Right renal pelvis (tissue), 4 donors: ENCODE measurements around the gene WWOX. TPM values are rescaled to one million over a fixed set of nuclear protein-coding genes. Genes with fewer than 3 reads are reported as not detected.
A peak's percentile ranks its signal among the peaks of the same experiment; 100 is the strongest.
"Not testable (repeated sequence)": the region's sequence is repeated elsewhere in the genome, so short reads cannot be mapped to it uniquely, and the experiment has no call there.

ENCODE experiments used
- DNase-seq, 4 donors: peaks; one replicate each; pipeline ENCODE4 v3.0.0-alpha.2; 2013; ENCODE audit warnings: low read depth in 4 of 4, low spot score in 3 of 4, missing footprints in 1 of 4
- polyA plus RNA-seq, 4 donors: library from polyadenylated mRNA; unstranded; fragments of 120-200 nt; gene quantifications; one replicate each; pipeline ENCODE4 v1.2.1, GENCODE V29; 2013; ENCODE audit not compliant: insufficient read length in 4 of 4

Gene WWOX
- polyA plus RNA-seq, 4 donors = 36.7 to 43.9 (median 38.5) TPM

GRCh38 chr16:78505544-78506366, 406.3 kb downstream of the WWOX start:
- peak in 2 of 4 donors; percentile 40 to 44 for DNase-seq

GRCh38 chr16:78506367-78507193, 407.1 kb downstream of the WWOX start:
- DNase-seq = no peak

GRCh38 chr16:78507576-78507975, 408.1 kb downstream of the WWOX start:
- DNase-seq = no peak

DNA sequence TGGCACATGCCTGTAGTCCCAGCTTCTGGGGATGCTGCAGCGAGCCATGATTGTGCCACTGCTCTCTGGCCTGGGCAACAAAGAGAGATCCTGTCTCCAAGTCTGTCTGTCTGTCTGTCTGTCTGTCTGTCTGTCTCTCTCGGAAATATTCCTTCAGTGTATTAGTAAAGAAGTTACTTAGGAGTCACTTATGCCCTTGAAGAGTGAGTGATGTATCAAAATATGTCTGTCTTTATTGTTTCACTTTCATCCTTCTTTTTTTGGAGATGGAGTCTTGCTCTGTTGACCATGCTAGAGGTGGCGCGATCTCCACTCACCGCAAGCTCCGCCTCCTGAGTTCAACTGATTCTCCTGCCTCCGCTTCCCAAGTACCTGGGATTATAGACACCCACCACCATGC, 410.5 kb downstream of the WWOX start:
- DNase-seq = no peak

DNA sequence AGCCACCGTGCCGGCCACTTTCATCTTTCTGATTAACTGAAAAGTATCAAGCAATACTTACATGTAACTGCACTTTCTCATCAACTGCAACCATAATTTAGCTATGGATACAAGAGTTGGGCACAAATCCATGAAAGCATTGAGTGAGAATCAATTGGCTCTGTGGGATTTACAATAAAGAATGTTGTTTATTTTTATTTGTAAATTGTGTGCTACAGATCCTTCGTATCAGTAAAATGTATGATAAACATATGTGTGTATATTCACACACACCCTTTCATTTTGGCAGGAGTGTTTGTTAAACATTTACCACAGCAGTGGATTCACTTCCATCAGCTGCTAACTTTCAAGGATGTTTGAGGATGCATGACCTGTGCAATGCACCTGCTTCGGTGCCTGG, 411.0 kb downstream of the WWOX start:
- no peak for DNase-seq

DNA sequence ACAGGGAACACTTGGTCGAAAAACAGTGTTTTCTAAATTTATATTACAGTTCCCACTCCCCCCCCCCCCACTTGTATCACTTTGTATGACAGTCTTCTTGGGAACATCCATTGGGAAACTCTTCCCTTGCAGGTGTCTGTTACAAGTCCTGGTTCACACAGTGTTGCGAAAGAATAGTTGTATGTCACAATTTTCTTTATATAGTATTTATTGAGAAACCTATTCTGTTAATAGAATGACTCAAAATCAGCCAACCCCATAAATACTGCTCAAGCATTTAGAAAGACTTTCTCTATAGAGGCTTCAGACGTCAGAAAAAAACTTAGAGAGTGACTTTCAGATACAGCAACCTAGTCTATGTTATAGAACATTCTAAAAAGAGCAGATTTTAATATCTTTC, 414.4 kb downstream of the WWOX start:
- DNase-seq = no peak

- DNase-seq = not testable (repeated sequence)
Observed at GRCh38 chr16:78514888-78515287, 415.4 kb downstream of the WWOX start.

DNA sequence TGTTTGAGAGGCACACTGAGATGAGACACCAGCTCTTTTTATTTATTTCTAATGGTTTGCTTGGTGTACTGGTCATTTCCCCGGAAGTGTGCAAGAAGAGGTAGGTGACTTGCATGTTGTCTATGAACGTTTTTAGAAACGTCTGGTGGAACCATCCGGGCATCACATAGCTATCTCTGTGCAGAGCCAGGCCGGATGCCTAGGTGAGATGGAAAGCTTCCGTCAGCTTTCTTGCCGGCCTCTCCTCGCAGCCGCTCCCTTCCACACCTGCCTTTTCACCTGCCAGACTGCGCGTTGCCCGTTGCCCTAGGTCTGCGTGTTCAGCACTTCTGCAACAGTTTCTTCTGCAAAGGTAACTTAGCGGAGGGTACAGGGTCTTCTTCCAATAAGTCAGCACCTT, 416.0 kb downstream of the WWOX start:
- no peak for DNase-seq

GRCh38 chr16:78516006-78516736, 416.7 kb downstream of the WWOX start:
- DNase-seq = no peak

DNA sequence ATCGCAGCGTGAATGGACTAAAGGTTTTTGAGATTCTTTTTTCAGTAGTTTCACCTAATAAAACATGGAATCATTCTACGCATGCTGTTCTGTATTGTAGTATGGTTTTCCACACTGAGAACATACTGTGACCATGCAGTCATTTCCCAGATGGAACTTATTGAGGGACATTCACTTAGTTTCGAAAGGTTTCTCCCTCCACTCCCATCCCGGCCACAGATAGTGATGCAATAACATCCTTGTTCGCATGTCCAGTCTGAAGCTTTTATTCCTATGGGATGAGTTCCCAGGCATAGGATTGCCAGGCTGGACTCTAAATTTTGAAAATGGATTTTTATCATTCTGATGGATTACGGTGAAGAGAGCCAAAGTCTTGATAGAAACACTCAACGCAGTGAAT, 420.4 kb downstream of the WWOX start:
- DNase-seq = no peak

DNA sequence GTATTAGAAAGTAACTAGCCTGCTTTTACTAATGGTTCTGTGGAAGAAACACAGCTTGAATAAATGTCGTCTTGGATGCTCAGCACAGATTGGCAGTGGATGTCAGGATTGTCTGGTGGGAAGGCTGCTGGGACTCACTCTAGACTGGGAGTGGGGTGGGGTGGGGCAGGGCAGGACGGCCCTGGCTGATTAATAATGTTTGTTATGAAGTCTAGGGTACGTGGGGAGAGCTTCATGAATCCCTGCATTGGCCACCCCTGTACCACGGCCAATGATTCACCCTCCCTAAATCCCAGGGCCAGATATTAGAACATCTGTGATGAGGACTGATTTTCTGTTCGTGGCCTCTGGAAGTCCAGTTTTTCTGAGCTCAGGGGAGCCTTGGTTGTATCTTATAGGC, 421.0 kb downstream of the WWOX start:
- DNase-seq = no peak

DNA sequence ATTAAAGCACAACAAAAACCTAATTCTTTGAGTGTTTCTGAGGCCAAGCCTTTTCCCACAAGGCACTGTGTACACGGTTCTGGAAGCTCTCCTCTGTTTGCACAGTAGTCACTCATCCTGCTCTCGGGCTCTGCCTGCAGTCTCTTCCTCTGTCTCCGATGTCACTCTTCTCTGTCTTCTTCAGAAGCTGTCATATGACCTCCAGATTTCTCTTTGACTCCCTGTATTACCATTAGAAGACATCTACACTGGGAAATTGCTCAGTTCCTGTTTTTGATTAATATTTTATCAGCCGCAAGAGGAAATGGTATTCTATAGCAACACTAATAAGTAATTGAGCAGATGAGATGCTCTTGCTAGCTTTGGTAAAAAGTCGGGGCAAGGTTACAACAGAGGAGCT, 422.9 kb downstream of the WWOX start:
- no peak for DNase-seq

DNA sequence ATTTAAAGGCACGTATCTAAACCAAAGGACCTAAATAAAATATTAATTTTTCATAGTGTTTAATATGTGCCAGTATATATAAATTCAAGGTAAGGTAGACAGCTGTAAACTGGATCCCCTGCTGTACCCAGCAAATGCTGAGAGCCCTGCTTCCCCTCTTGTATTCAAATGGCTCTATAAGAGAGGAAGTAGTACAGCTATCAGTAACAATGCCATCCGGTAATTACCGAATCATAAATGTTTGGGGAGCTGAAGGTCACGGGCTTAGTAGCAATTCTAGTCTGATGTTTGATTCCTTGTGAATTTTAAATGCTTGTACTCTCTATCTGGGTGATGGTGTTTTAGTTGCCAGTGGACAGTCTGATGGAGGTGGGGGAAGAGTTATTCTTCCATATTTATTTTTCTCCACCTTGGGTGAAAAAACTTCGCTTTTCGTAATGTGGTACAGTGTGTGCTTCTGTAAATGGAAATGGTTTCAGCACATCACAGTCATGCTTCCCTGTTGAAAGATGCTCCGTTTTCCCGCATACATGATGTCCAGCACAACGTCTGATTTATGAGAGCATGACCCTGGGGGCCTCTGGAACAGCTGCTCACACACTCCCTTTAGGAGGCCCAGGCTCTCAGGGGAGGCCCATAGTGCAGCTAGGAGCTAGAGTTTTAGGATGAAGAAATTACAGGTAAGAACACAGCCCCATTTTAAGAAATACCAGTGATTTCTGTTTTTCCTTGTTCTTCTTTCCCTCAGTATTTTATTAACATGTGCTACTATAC, 423.9 kb downstream of the WWOX start:
- DNase-seq = no peak

DNA sequence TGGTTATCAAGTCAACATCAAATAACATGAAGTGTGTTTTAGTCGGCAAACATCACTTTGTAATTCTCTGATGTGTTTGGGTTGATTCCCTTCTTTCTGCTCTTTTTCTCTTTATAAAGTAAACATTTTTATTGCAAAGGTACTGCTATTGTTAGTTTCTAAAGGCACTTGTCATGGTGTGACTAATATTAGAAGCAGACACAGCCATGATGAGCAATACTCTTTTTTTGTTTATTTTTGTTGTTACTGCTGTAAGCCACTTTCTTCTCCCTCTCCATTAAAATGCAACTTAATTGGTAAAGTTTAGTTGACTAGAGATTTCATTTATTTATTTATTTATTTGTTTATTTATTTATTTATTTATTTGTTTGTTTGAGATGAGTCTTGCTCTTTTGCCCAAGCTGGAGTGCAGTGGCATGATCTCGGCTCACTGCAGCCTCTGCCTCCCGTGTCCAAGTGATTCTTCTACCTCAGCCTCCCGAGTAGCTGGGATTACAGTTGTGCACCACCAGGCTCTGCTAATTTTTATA, 424.7 kb downstream of the WWOX start:
- DNase-seq = no peak

DNA sequence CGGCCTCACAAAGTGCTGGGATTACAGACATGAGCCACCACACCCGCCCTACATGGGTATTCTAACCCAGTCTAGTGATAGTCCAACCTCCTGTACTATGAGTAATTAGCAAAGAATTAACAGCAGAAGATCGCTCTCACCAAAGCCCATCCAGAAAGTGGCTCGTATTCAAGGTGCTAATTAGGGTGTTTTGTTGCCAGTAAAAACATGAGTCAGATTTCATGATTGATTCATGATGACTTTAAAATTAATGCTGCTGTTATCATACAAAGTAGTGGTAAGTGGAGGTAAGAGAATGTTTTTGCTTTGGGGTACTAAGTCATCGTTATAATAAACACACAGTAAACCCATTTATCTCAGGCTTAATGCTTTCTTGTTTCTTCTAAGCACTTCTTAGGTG, 428.8 kb downstream of the WWOX start:
- DNase-seq = no peak

GRCh38 chr16:78529881-78530280, 430.4 kb downstream of the WWOX start:
- DNase-seq = no peak

- no peak for DNase-seq
Observed at GRCh38 chr16:78530283-78530682, 430.8 kb downstream of the WWOX start.

- no peak for DNase-seq
Observed at GRCh38 chr16:78535098-78535497, 435.6 kb downstream of the WWOX start.

DNA sequence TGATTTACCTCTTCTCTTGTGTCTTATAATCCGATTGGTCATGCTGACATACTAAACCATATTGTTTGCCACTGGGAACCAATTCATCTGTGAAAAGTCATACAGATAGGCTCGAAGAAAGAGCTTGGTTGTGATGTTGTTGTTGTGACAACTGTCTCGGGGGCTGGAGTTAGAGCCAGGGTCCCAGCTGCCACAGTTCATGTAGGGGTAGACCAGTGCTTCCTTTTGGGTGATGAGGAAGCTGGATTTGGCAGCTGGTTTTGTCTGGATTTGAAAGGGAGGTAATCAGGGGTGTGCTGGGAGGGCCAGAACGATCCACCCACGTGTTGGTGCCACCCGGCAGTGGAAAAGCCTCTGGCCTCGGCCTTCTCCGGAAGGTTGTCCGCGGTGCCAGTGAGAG, 438.1 kb downstream of the WWOX start:
- no peak for DNase-seq

DNA sequence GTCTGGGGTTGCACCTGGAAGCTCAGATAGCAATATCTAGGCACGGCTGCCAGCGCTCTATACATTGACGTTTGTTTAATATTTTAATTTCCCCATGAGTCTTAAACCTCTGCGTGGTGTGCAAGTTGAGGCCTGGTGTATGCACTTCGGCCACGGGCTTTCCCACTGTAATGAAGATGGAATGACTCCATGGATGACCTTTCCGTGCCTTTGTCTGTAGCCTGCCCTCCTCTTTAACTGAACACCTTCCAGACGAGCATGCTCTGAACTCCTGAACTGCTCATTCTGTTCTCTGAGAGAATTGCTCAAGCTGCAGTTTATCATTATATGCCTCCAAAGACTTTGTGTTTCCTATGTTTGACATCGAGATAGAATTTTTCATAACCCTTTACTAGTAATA, 438.8 kb downstream of the WWOX start:
- DNase-seq = no peak
